Measurements from ENCODE around the gene GALNT5.
"Not testable (repeated sequence)": the region's sequence is repeated elsewhere in the genome, so short reads cannot be mapped to it uniquely, and the experiment has no call there.

GALNT5 gene

DNA sequence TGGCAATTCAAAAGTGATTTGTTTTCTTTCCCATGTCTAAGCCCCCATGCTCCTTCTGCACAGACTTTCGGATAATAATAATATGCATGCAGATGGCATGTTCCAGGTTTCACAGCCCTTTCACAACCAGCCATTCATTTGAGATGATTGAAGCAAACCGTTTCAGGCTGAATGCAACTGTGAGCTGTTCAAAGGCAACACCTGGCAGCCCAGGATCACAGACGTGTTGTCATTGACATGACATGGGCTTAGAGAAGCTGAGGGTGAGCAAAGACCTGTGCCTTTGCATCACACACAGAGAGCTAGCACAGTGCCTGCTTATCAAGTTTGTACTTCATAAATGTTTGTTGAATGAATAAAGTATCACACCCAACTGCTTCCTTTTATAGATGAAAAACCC lies 80.5 kb downstream of the GALNT5 start:
- peaks cover 4% of the 10 kb centered on the region; the same call in 1 of the 2 replicates for H3K9me3 ChIP-seq (ENCODE audit: control insufficient read depth, insufficient read depth, low read length)
- no peaks in the 10 kb centered on the region; the same call in 1 of the 2 replicates for H3K4me1 ChIP-seq (ENCODE audit: insufficient read depth, low read length)
- no peaks in the 10 kb centered on the region for H3K36me3 ChIP-seq (ENCODE audit: insufficient read depth, low read length)
- H3K9ac ChIP-seq (ENCODE audit: low read depth, low read length) = no peak overlapping the region

GRCh38 chr2:157339965-157340655 lies 82.6 kb downstream of the GALNT5 start:
- Histone ChIP-seq H3K9me3 (ENCODE audit: control insufficient read depth, insufficient read depth, low read length) (peaks cover 4% of the 10 kb centered on the region; the same call in 1 of the 2 replicates), H3K9ac (ENCODE audit: low read depth, low read length) (no peak overlapping the region), H3K4me1 (ENCODE audit: insufficient read depth, low read length) (no peaks in the 10 kb centered on the region; the same call in 1 of the 2 replicates), H3K36me3 (ENCODE audit: insufficient read depth, low read length) (no peaks in the 10 kb centered on the region)

DNA sequence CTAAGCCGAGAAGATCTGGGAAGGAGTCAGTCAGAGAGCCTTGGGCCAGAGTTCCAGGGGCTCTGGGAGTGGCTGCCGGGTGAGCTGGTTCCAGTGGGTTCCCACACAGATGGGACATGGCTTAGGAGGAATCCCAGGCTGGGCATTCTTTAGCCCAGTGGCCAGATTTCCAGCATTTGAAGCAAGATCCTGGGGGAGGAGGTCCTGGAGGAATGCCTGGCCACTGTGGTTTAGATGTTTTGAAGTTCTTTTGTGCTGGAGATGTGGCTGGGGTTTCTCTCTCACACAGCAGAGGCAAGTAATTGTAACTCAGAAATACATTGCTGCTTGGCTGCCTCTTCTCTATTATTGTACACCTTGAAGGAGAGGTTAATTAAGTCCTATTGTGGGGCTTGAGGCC lies 83.9 kb downstream of the GALNT5 start:
- H3K9me3 ChIP-seq (ENCODE audit: control insufficient read depth, insufficient read depth, low read length); H3K9ac ChIP-seq (ENCODE audit: low read depth, low read length); H3K4me1 ChIP-seq (ENCODE audit: insufficient read depth, low read length); H3K36me3 ChIP-seq (ENCODE audit: insufficient read depth, low read length): not testable (repeated sequence)

GRCh38 chr2:157345647-157346389 lies 88.3 kb downstream of the GALNT5 start:
- H3K9ac ChIP-seq (ENCODE audit: low read depth, low read length) = no peak overlapping the region
- no peaks in the 10 kb centered on the region for H3K36me3 ChIP-seq (ENCODE audit: insufficient read depth, low read length)
- peaks cover 4% of the 10 kb centered on the region; the same call in 1 of the 2 replicates for H3K9me3 ChIP-seq (ENCODE audit: control insufficient read depth, insufficient read depth, low read length)

DNA sequence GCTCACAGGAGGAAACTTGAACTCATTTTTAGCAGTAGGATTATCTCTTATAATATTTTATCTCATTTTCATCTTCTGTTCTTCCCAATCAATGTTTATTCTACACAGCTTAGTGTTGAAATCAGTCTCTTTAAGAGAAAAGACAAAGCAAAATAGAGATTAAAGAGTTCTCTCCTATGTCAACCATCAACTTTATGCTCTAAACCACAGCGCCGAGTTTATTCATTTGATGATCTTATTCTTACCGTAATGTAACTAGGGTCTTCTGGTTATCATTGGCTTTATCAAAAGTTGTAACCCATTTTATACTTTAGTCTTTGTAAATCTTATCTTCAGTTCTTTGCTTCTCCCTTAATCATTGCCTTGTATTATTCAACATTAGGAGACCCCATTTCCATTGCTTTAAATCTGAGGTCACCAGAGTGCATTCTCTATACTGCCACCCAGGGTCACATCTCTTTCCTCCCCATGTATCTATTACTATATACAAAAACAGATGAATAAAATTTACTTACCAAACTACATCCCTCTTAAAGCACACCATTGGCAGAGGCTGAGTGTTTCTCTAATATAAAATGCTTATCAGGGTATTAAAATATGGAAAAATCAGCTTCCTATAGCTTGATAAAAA lies 90.9 kb downstream of the GALNT5 start:
- Histone ChIP-seq H3K9me3 (ENCODE audit: control insufficient read depth, insufficient read depth, low read length) (no peaks in the 10 kb centered on the region), H3K4me1 (ENCODE audit: insufficient read depth, low read length) (peaks cover 8% of the 10 kb centered on the region; the same call in 1 of the 2 replicates), H3K36me3 (ENCODE audit: insufficient read depth, low read length) (no peaks in the 10 kb centered on the region), H3K9ac (ENCODE audit: low read depth, low read length) (no peak overlapping the region)

More at GRCh38 chr2:157345647-157346389, 88.3 kb downstream of the GALNT5 start:
- H3K4me1 ChIP-seq (ENCODE audit: insufficient read depth, low read length) = peaks cover 8% of the 10 kb centered on the region; the same call in 1 of the 2 replicates

- Histone ChIP-seq H3K9me3 (ENCODE audit: control insufficient read depth, insufficient read depth, low read length) (no peaks in the 10 kb centered on the region), H3K36me3 (ENCODE audit: insufficient read depth, low read length) (no peaks in the 10 kb centered on the region), H3K4me1 (ENCODE audit: insufficient read depth, low read length) (peaks cover 8% of the 10 kb centered on the region; the same call in 1 of the 2 replicates), H3K9ac (ENCODE audit: low read depth, low read length) (no peak overlapping the region)
Observed at GRCh38 chr2:157349949-157350515, 92.5 kb downstream of the GALNT5 start.

DNA sequence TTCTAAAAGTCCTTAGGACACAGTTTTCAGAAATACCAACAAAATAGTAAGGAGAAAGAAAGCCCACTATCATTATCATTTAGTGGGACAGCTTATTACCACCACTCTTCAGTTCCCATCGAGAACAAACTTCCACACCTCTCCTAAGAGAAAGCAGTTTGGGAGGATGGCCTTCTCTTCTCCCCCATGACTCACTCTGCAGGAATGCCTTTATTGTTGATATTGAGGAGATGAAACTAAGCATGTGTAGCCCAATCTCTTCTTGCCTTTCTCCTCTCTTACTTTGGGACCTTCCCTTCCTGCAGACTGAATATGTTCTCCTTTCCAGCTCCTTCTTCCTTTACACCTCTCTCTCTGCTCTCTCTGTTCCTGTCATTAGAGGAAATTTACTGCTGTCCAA lies 98.1 kb downstream of the GALNT5 start:
- Histone ChIP-seq H3K9ac (ENCODE audit: low read depth, low read length) (no peak overlapping the region), H3K36me3 (ENCODE audit: insufficient read depth, low read length) (no peaks in the 10 kb centered on the region), H3K9me3 (ENCODE audit: control insufficient read depth, insufficient read depth, low read length) (no peaks in the 10 kb centered on the region), H3K4me1 (ENCODE audit: insufficient read depth, low read length) (no peaks in the 10 kb centered on the region; the same call in 1 of the 2 replicates)

GRCh38 chr2:157359628-157360027 lies 102.1 kb downstream of the GALNT5 start:
- Histone ChIP-seq H3K9ac (ENCODE audit: low read depth, low read length) (no peak overlapping the region), H3K36me3 (ENCODE audit: insufficient read depth, low read length) (no peaks in the 10 kb centered on the region; the same call in 1 of the 2 replicates), H3K9me3 (ENCODE audit: control insufficient read depth, insufficient read depth, low read length) (no peaks in the 10 kb centered on the region; the same call in 1 of the 2 replicates), H3K4me1 (ENCODE audit: insufficient read depth, low read length) (no peaks in the 10 kb centered on the region; the same call in 1 of the 2 replicates)

DNA sequence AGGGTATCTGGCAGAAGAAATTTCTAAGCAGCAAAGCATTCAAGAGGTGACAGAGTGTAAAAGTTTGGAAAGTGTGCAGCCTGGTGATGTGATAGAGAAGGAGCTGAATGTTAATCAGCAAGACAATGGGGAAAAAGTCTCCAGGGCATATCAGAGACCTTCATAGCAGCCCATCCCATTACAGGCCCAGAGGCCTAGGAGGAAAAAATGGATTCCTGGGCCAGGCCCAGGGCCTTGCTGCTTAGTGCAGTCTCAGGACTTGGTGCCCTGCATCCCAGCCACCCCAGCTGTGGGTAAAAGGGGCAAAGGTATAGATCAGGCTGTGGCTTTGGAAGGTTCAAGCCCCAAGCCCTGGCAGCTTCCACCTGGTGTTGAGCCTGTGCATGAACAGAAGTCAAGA lies 104.0 kb downstream of the GALNT5 start:
- H3K36me3 ChIP-seq (ENCODE audit: insufficient read depth, low read length) = no peaks in the 10 kb centered on the region; the same call in 1 of the 2 replicates
- no peaks in the 10 kb centered on the region; the same call in 1 of the 2 replicates for H3K9me3 ChIP-seq (ENCODE audit: control insufficient read depth, insufficient read depth, low read length)
- no peak overlapping the region for H3K9ac ChIP-seq (ENCODE audit: low read depth, low read length)
- H3K4me1 ChIP-seq (ENCODE audit: insufficient read depth, low read length) = no peaks in the 10 kb centered on the region

DNA sequence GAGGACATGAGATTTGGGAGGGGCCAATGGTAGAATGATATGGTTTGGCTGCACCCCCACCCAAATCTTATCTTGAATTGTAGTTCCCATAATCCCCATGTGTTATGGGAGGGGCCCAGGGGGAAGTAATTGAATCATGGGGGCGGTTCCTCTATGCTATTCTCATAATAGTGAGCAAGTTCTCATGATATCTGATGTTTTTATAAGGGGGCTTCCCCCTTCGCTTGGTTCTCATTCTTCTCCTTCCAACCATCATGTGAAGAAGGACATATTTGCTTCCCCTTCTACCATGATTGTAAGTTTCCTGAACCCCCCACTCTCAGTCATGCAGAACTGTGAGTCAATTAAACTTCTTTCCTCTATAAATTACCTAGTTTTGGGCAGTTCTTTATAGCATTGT lies 105.1 kb downstream of the GALNT5 start:
- H3K9me3 ChIP-seq (ENCODE audit: control insufficient read depth, insufficient read depth, low read length) = no peaks in the 10 kb centered on the region; the same call in 1 of the 2 replicates

GRCh38 chr2:157363612-157364101 lies 106.2 kb downstream of the GALNT5 start:
- no peaks in the 10 kb centered on the region; the same call in 1 of the 2 replicates for H3K36me3 ChIP-seq (ENCODE audit: insufficient read depth, low read length)

More for the DNA sequence above, 105.1 kb downstream of the GALNT5 start:
- Histone ChIP-seq H3K9ac (ENCODE audit: low read depth, low read length) (no peak overlapping the region), H3K4me1 (ENCODE audit: insufficient read depth, low read length) (no peaks in the 10 kb centered on the region), H3K36me3 (ENCODE audit: insufficient read depth, low read length) (no peaks in the 10 kb centered on the region; the same call in 1 of the 2 replicates)

More at GRCh38 chr2:157363612-157364101, 106.2 kb downstream of the GALNT5 start:
- Histone ChIP-seq H3K9me3 (ENCODE audit: control insufficient read depth, insufficient read depth, low read length) (no peaks in the 10 kb centered on the region; the same call in 1 of the 2 replicates), H3K9ac (ENCODE audit: low read depth, low read length) (no peak overlapping the region), H3K4me1 (ENCODE audit: insufficient read depth, low read length) (no peaks in the 10 kb centered on the region)

Data from ES-I3 (cell line).